ENCODE results near the gene RNF123.
A peak's percentile ranks its signal among the peaks of the same experiment; 100 is the strongest.

Gene RNF123

GRCh38 chr3:49647741-49648140, 41.6 kb upstream of the RNF123 start:
- TF ChIP-seq CTCF (conservative IDR thresholded peaks at IDR 0.05; ENCODE audit: low read depth, low read length): no peak
- peak; percentile 30 for DNase-seq (ENCODE audit: low read depth)

GRCh38 chr3:49648354-49649019, 40.9 kb upstream of the RNF123 start:
- DNase-seq (ENCODE audit: low read depth): no peak
- H3K4me3 ChIP-seq (ENCODE audit: low read depth, low read length): no peak overlapping the region
- no peak for TF ChIP-seq CTCF (conservative IDR thresholded peaks at IDR 0.05; ENCODE audit: low read depth, low read length)

More at GRCh38 chr3:49647741-49648140, 41.6 kb upstream of the RNF123 start:
- H3K4me3 ChIP-seq (ENCODE audit: low read depth, low read length): no peak overlapping the region

GRCh38 chr3:49649576-49649975, 39.8 kb upstream of the RNF123 start:
- TF ChIP-seq CTCF (conservative IDR thresholded peaks at IDR 0.05; ENCODE audit: low read depth, low read length): no peak
- H3K4me3 ChIP-seq (ENCODE audit: low read depth, low read length): no peak overlapping the region
- no peak for DNase-seq (ENCODE audit: low read depth)

- H3K4me3 ChIP-seq (ENCODE audit: low read depth, low read length): no peak overlapping the region
- DNase-seq (ENCODE audit: low read depth): no peak
- no peak for TF ChIP-seq CTCF (conservative IDR thresholded peaks at IDR 0.05; ENCODE audit: low read depth, low read length)
These were observed 39.2 kb upstream of the RNF123 start for GRCh38 chr3:49650177-49650576.

GRCh38 chr3:49650637-49651036, 38.7 kb upstream of the RNF123 start:
- H3K4me3 ChIP-seq (ENCODE audit: low read depth, low read length): no peak overlapping the region

GRCh38 chr3:49652218-49652902, 37.0 kb upstream of the RNF123 start:
- H3K4me3 ChIP-seq (ENCODE audit: low read depth, low read length): no peak overlapping the region
- TF ChIP-seq CTCF (conservative IDR thresholded peaks at IDR 0.05; ENCODE audit: low read depth, low read length): no peak
- no peak for DNase-seq (ENCODE audit: low read depth)

More at GRCh38 chr3:49650637-49651036, 38.7 kb upstream of the RNF123 start:
- no peak for DNase-seq (ENCODE audit: low read depth)
- TF ChIP-seq CTCF (conservative IDR thresholded peaks at IDR 0.05; ENCODE audit: low read depth, low read length): no peak
